Muscle layer of duodenum (tissue), 2 donors: ENCODE measurements around the gene HAND1.

Source experiments
- H3K27ac ChIP-seq: one replicate; pipeline ENCODE4 v1.7.0; 2013; ENCODE audit warnings: mild to moderate bottlenecking, low read length
- H3K27me3 ChIP-seq: one replicate; pipeline ENCODE4 v1.7.0; 2013; ENCODE audit warnings: low read depth, mild to moderate bottlenecking, control low read depth, low read length
- H3K36me3 ChIP-seq, 2 donors: one replicate each; pipeline ENCODE4 v1.7.0; 2013; ENCODE audit warnings: low read length in 2 of 2, control low read depth in 1 of 2, mild to moderate bottlenecking in 1 of 2; ENCODE audit not compliant: insufficient read depth in 2 of 2, control insufficient read depth in 1 of 2
- H3K4me1 ChIP-seq, 2 donors: one replicate each; pipeline ENCODE4 v1.7.0; 2013; ENCODE audit warnings: low read length in 2 of 2, mild to moderate bottlenecking in 2 of 2, control low read depth in 1 of 2, moderate library complexity in 1 of 2; ENCODE audit not compliant: insufficient read depth in 2 of 2, control insufficient read depth in 1 of 2
- H3K4me3 ChIP-seq, 2 donors: one replicate each; pipeline ENCODE4 v1.7.0; 2013; ENCODE audit warnings: low read length in 2 of 2, low read depth in 1 of 2, mild to moderate bottlenecking in 1 of 2
- H3K9me3 ChIP-seq, 2 donors: one replicate each; pipeline ENCODE4 v1.7.0; 2013; ENCODE audit warnings: low read length in 2 of 2, control low read depth in 1 of 2, mild to moderate bottlenecking in 1 of 2; ENCODE audit not compliant: control insufficient read depth in 1 of 2
- donor health status: healthy.

The HAND1 gene

GRCh38 chr5:154485096-154485491 is 7.1 kb upstream of the HAND1 start:
- Histone ChIP-seq H3K9me3 (no peaks in the 10 kb centered on the region), H3K36me3 (no peaks in the 10 kb centered on the region), H3K27me3 (peaks cover 71% of the 10 kb centered on the region), H3K4me1 (peaks cover 7 to 9% of the 10 kb centered on the region in 2 donors), H3K27ac (no peak overlapping the region), H3K4me3 (peak overlapping the region; percentile 15 to 20)

DNA sequence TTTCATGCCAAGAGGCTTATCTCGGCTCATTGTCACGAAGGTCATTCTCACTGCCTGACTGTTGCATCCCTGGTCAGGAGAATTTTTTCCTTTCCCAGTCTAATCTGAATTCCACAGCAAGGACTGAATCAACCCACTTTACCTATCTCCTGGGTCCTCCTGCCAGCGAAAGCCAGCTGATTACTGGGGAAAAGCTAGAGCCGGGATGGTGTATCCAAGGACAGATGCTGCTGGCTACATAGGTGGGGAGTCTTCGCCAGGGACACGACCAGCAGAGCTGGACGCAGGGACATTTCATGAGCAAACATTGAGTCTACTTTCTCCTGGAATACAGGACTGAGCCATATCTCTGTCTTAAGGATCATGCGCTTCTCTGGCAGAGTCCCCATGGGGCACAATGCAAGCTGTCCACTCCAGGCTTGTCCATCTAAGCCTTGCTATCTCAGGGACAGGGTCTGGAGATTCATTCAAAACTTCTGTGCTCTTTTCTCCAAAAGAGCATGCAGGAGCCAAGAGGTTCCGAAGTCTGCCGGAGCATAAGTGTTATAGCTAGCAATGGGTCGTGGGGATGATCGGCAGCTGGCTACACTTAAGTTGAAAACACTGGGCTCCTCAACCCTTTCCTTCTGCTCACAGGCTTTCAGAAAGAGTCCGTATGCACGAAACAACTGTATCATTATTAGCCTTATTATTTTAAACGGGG is 6.5 kb upstream of the HAND1 start:
- H3K9me3 ChIP-seq = no peaks in the 10 kb centered on the region
- peaks cover 7 to 9% of the 10 kb centered on the region in 2 donors for H3K4me1 ChIP-seq

GRCh38 chr5:154483654-154484392 is 5.8 kb upstream of the HAND1 start:
- peak overlapping the region; percentile 14 for H3K27ac ChIP-seq
- no peaks in the 10 kb centered on the region for H3K36me3 ChIP-seq
- peaks cover 83% of the 10 kb centered on the region for H3K27me3 ChIP-seq
- H3K9me3 ChIP-seq = no peaks in the 10 kb centered on the region
- peaks cover 13 to 14% of the 10 kb centered on the region in 2 donors for H3K4me1 ChIP-seq
- peak overlapping the region; percentile 15 to 20 for H3K4me3 ChIP-seq

More for the DNA sequence above, 6.5 kb upstream of the HAND1 start:
- Histone ChIP-seq H3K4me3 (peak overlapping the region; percentile 15 to 20), H3K27me3 (peaks cover 76% of the 10 kb centered on the region), H3K27ac (no peak overlapping the region), H3K36me3 (no peaks in the 10 kb centered on the region)

DNA sequence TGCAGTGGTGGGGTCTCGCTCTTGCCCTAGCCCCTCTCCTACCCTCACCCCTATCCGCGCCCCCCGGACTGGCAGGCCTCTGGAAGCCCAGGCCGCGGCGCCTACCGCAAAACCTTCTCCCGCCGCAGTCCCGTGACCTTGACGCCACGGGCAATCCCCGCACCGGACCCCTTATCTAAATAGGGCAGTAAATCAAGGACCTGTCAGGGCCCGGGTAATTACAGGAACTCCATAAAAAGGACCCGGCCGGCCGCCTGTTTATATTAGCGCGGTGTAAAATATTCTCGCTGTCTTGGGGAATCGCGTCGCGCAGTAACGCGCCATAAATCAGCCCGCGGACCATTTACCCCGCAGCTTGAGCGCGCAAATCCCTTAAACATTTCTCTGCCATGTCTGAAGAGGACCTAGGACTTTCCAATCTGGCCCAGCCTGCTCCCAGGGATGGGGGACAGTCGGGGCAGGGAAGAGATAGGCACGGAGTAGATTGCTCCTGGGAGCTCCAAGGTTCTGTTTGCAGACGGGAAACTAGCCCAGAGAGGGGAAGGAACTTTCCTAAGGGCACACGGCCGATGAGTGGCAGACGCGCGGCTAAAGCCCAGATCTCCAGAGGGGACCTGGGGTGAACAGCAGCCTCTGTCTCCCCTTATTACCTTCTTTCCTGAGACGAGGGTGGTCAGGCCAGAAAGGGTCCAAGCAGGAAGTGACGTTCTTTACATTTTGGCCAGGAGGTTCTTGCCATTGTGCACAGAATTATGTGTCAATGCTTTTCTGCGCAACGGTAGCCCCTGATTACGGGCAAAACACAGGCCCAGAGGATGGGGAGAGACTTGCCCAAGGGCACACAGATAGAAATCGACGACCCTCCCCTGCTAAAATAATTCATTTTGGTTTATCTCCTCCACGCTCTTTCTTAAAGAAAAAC is 4.8 kb upstream of the HAND1 start:
- H3K4me3 ChIP-seq = peak overlapping the region in 1 of 2 donors; percentile 45
- peaks cover 93% of the 10 kb centered on the region for H3K27me3 ChIP-seq
- peaks cover 13 to 24% of the 10 kb centered on the region in 2 donors for H3K4me1 ChIP-seq
- H3K36me3 ChIP-seq = no peaks in the 10 kb centered on the region
- no peaks in the 10 kb centered on the region for H3K9me3 ChIP-seq
- peak overlapping the region; percentile 14 for H3K27ac ChIP-seq

DNA sequence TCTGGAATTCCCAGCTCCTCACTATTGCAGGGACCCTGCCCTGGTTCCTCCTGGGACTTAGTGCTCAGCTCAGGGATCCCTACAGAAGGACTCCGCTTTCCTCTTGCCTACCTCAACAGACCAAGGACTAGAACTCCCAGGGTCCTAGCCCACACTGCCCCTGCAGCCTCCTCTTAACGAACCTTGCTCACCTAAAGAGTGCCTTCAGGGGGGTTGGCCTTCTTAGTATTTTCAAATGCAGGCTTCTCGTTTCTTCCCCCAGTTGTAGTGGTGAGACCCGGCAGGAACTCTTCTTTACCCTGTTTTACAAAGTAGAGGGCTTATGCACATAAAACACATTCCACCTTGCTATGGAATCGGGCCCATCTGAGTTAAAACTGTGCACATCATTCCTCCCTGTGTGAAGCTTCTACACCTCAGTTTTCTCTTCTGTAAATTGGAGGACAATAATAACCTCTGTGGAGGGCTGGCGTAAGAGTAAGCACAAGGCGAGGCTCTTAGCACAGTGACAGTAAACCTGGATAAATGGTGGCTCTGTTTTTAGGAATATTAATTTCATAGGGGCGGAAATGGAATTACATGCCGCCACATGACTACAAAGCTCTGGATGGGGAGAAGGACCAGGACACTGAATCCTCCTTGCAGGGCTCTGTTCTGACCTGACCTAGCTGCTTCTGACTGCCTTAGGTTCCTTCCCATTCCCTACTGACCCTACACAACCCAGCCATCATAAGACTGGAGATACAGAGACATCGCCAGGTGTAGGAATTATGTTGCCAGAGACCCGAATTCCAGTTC is 3.8 kb upstream of the HAND1 start:
- H3K27ac ChIP-seq = no peak overlapping the region
- H3K9me3 ChIP-seq = no peaks in the 10 kb centered on the region
- peaks cover 13 to 33% of the 10 kb centered on the region in 2 donors for H3K4me1 ChIP-seq
- peaks cover 97% of the 10 kb centered on the region for H3K27me3 ChIP-seq
- no peaks in the 10 kb centered on the region for H3K36me3 ChIP-seq
- H3K4me3 ChIP-seq = peak overlapping the region in 1 of 2 donors; percentile 45

DNA sequence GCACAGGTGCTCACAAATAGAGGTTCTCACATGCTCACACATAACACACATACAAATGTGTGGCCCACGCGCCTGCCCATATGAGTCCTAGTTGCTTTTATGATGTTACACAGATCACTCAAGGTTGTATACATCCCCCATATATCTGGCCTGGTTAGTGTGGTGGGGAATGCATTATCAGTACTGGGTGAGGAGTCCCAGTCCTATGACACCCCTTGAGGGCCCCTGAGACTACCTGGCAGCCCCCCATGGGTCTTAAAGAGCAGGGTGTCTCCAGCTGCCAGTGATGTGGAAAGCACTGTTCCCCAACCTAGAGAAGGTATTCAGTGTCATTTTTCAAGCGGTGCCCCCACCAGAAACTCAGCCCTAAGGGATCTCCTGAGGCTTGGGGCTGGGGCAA is 2.8 kb upstream of the HAND1 start:
- no peaks in the 10 kb centered on the region for H3K9me3 ChIP-seq
- peaks cover 98% of the 10 kb centered on the region for H3K27me3 ChIP-seq
- no peak overlapping the region for H3K27ac ChIP-seq
- H3K4me1 ChIP-seq = peaks cover 16 to 36% of the 10 kb centered on the region in 2 donors
- no peaks in the 10 kb centered on the region for H3K36me3 ChIP-seq
- no peak overlapping the region for H3K4me3 ChIP-seq

- Histone ChIP-seq H3K36me3 (no peaks in the 10 kb centered on the region), H3K9me3 (no peaks in the 10 kb centered on the region), H3K4me3 (peak overlapping the region; percentile 53 to 77), H3K27me3 (peaks cover 98% of the 10 kb centered on the region), H3K4me1 (peaks cover 16 to 43% of the 10 kb centered on the region in 2 donors), H3K27ac (peak overlapping the region; percentile 83)
Measured at GRCh38 chr5:154479944-154480750, 2.1 kb upstream of the HAND1 start.

GRCh38 chr5:154479160-154479943 is 1.3 kb upstream of the HAND1 start:
- Histone ChIP-seq H3K4me3 (peak overlapping the region; percentile 53 to 77), H3K4me1 (peaks cover 16 to 41% of the 10 kb centered on the region in 2 donors), H3K27ac (peak overlapping the region; percentile 83)

DNA sequence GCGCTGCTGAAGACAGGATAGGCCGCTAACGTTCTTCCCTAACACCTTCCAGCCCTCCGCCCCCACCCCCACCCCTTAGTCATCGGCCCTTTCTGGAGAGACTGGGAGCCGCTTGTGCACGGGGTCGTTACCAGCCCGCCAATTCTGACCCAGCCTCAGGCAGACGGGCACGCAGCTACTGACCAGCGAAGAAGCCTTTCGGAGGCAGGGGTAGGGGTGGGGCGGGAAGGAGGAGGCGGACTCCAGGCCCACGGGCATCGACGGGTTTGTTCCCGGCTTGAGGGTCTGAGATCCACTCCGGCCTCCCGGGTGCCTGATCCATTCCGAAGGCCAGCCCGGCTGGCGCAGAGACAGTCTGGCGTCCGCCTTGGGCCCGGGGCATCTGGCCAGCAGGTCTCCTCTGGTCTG is 729 bp upstream of the HAND1 start:
- H3K27me3 ChIP-seq = peaks cover 98% of the 10 kb centered on the region
- H3K4me1 ChIP-seq = peaks cover 14 to 44% of the 10 kb centered on the region in 2 donors
- H3K27ac ChIP-seq = peak overlapping the region; percentile 83
- peak overlapping the region in 1 of 2 donors; percentile 77 for H3K4me3 ChIP-seq
- H3K36me3 ChIP-seq = no peaks in the 10 kb centered on the region
- no peaks in the 10 kb centered on the region for H3K9me3 ChIP-seq

More at GRCh38 chr5:154479160-154479943, 1.3 kb upstream of the HAND1 start:
- H3K27me3 ChIP-seq = peaks cover 98% of the 10 kb centered on the region
- no peaks in the 10 kb centered on the region for H3K36me3 ChIP-seq
- no peaks in the 10 kb centered on the region for H3K9me3 ChIP-seq
